ENCODE measurements around the gene KCMF1.

DNA sequence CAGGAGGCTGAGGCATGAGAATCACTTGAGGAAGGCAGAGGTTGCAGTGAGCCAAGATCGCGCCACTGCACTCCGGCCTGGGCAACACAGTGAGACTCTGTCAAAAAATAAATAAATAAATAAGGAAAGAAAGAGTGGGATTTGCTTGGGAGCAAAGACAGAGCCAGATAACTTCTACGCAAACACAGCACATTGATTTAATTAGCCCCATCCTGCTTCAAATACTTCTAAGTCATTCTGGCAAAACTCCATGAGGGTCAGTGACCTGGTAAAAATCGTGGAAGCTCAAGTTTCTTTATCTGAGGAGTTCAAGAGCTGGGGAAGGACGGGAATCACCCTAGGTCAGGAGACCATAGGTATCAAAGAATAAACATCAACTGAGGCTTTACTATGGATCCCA is 91.6 kb downstream of the KCMF1 start:
- TF ChIP-seq, protein P1, sequence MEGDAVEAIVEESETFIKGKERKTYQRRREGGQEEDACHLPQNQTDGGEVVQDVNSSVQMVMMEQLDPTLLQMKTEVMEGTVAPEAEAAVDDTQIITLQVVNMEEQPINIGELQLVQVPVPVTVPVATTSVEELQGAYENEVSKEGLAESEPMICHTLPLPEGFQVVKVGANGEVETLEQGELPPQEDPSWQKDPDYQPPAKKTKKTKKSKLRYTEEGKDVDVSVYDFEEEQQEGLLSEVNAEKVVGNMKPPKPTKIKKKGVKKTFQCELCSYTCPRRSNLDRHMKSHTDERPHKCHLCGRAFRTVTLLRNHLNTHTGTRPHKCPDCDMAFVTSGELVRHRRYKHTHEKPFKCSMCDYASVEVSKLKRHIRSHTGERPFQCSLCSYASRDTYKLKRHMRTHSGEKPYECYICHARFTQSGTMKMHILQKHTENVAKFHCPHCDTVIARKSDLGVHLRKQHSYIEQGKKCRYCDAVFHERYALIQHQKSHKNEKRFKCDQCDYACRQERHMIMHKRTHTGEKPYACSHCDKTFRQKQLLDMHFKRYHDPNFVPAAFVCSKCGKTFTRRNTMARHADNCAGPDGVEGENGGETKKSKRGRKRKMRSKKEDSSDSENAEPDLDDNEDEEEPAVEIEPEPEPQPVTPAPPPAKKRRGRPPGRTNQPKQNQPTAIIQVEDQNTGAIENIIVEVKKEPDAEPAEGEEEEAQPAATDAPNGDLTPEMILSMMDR (IDR thresholded peaks at IDR 0.05; ENCODE audit: insufficient read depth, low read depth, low read length), result no peak
- TF ChIP-seq EZH2 (IDR thresholded peaks at IDR 0.05; ENCODE audit: insufficient read depth, low read length), result no peak
